GM18951 (cell line): ENCODE results near the gene MYH9.

Source experiments
- POLR2A ChIP-seq: IDR thresholded peaks from 4 replicates; pipeline ENCODE4 v1.6.1; 2011; ENCODE audit warnings: mild to moderate bottlenecking; ENCODE audit not compliant: insufficient read length, insufficient read depth; ENCODE audit errors: extremely low read depth
- in situ Hi-C: fragments of 300-500 bp; cut with MboI; formaldehyde crosslinking; loops from one replicate; pipeline ENCODE4 v1.12.0; 2022; ENCODE audit warnings: low sequenced_read_pairs, mixed read lengths, inconsistent platforms; ENCODE audit not compliant: unreplicated experiment

Gene MYH9

DNA sequence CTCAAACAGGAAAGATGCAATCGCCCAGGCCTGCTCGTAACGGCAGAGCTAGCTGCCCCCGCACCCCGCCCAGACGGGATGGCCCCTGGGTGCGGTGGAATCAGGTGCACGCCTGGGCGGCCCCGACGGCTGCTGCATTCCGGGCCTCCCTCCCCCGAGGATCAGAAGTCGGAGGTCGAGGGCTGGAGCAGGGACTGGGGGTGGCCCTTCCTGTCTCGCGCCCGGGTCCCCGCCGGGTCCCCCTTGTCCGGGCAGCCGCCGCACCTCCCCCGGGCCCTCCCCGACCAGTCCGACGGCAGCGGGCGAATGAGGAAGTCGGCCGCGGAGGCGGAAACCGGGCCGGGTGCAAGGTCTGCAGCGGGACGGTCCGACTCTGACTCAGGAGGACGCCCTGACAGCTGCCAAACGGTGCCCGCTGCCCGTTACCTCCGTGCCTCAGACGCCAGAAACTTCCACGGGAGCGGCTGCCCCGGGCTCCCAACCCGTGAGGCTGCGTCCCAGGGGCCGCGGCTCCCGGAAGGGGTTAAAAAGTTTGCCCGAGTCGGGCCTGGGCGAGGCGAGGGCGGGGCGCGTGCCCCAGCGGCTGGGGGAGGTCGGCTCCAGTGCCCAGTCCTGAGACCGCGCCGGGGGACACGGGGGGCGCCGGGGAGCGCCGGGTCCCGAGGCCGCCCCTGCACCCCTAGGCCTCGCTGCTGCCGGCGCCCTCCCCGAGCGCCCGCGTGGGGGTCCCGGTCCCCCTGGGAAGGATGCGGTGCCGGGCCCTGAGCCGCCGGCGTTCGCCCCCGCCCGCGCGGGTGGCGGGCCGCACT is 663 bp downstream of the MYH9 start:
- no peak for TF ChIP-seq POLR2A
- in situ Hi-C loops, result no loop called here

DNA sequence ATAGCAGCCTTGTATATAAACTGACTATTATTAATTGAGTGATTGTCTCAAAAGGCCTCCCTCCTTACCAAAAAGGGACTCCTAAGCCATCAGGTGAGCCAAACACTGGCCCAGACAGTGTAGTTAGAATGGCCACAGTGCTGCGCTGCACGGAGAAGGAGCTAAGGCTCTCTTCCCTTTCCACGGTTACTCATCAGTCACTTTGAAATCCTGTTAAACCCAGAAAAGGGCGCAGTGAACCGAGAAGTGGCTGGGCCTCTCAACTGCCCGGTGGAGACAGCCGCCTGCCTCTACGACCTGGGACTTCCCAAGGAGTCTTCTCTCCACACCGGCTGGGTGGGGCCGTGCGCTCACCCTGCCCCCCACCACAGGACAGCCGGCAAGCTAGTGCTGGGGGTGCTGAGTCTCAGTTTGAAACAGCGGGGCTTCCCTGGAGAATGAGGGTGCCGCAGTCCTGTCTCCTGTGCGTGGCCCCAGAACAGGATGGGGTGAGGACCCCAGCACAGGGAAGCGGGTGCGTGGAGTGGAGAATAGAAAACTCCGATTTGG is 1.3 kb downstream of the MYH9 start:
- peak; percentile 53 for TF ChIP-seq POLR2A
- in situ Hi-C loops, result no loop called here

DNA sequence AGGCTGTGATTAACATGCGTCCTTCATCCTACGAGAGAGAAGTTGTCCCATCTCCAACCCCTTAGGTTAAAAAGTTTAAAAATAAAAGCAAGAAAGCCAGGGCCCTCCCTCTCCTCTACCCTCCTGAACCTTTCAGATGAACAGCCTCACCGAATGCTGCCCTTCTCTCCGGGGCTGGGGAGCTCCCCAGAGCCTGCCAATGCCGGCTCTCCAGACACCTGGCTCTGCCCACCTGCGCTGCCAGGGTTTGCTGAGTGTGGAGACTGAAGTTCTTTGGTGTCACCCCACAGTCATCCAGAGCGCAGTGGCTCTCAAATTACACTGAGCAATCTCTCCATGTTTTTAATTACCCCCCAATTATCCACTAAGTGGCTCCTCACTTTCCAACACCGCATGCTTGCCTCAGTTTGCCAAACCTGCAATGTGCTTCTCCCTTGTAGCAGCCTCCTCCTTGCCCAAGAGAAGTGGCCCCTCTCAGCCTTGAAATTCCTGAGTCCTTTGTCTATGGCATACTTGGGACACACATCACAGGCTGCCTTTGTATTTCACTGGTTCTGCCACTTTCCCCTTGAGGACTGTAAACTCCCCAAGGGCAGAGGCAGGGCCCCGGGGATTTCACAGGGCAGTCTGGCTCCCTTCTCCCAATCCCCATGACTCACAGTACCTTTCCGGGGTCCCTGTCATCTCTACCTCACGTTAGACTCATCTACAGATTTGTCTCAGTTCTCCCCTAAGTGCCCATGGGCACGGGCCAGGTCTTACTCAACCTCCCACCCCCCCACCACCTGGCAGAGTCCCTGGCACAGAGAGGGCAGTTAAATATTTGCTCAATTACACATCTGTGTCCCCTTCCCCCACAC is 2.0 kb downstream of the MYH9 start:
- TF ChIP-seq POLR2A, result no peak
- in situ Hi-C loops, result no loop called here

DNA sequence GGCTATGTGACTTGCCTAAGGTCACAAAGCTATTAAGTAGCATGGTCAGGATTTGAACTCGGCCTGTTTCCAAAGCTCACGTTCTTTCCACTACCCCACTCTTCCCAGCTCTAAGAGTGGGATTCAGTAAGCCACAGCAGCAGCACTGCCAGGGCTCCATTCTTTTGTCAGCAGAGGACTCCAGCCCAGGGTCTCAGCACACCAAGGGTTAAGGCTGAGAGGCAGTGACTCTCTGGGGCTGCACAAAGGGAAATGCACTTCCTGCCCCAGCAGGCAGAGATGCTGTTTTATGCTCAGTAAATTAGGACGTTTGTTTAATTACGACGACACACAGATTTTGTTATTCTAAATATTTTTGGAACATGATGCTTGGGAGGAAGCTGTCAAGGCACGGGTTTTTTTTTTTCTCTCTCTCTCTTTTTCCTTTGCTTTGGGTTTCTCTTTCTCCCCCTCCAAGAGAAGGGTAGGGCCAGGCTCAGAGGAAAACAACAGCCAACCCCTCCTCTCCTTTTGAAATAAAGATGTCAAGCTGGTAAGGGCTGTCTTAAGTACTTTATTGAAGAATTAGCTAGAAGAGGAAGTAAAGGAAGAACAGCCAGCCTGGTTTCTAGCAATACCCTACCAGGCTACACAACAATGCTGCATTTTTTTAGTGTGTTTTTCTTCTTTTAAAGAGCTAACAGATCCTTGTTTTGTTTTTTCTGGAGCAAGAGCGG is 2.8 kb downstream of the MYH9 start:
- in situ Hi-C loops, result no loop called here
- no peak for TF ChIP-seq POLR2A

DNA sequence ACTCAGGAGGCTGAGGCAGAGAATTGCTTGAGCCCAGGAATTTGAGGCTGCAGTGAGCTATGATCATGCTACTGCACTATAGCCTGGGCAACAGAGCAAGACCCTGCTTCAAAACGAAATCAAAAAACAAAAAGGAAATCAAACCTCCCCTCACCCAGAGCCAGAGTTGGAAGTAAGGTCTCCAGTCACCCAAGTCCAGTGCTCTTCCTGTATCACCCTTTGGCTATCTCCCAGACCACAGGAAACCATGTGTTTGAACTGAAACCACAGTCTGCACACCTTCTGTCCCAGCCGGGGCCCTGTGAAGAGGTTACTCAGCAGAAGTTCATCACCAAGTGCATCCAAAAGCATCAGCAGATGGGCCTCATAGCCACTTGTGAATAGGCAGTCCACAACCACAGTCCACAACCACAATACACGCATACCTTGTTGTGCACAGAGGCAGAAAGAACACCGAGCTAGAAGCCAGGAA is 4.6 kb downstream of the MYH9 start:
- no peak for TF ChIP-seq POLR2A
- in situ Hi-C loops, result no loop called here

DNA sequence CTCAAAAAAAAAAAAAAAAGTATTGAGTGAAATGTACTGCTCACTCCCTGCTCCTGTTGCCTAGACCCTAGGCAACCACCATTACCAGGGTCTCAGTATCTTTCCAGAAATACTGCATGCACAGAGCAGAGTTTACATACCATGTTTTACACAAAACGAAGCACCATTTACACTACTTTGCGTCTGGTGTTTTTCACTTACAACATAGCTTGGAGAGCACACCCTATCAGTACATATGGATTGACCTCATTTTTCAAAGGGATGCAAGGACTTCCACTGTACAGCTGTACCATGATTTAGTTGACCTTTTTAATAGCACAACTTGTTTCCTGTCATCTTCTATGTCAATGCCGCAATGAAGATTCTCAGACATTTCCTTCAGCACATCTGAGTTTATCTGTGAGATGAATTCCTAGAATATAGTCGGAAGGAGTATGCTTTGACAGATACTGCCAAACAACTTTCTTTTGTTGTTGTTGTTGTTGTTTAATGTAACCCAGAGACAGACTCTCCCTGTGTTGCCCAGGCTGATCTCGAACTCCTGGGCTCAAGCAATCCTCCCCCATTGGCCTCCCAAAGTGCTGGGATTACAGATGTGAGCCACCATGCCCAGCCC is 6.1 kb downstream of the MYH9 start:
- in situ Hi-C loops, result no loop called here

DNA sequence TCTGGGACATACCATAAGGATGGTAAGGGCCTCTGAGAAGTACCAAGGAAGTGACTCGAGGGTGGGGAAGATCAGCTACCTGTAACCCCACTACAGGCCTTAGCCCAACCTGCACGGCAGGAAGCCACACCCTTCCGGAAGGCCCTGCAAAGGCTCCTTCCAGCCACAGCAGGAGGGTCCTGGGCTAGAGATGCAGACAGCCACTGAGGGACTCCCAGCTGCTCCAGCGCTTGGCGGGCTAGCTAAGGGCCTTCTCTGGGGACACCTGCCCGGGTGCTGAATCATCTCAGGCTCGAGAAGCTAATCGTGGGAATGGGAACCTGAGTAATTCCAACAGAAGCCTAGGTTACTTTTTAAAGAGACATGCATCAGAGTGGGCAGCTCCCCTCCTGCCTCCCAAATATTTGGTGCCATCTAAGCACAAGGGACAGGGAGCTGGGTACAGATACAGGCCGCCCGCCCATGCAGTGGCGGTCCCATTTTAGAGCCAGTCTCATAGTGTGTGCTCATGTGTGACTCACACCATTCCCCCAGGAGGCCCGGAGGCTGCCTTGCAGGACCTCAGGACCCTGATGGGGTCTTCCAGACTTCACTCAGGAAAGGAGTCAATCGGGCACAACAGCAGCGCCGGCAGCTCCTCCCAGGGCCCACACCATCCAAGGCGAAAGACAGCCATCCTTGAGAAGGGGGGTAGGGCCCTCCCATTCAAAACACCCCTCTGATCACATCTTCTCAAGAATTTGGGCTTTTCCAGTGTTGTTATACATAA is 8.0 kb downstream of the MYH9 start:
- TF ChIP-seq POLR2A, result no peak
- in situ Hi-C loops, result no loop called here

More for the DNA sequence above, 6.1 kb downstream of the MYH9 start:
- no peak for TF ChIP-seq POLR2A

DNA sequence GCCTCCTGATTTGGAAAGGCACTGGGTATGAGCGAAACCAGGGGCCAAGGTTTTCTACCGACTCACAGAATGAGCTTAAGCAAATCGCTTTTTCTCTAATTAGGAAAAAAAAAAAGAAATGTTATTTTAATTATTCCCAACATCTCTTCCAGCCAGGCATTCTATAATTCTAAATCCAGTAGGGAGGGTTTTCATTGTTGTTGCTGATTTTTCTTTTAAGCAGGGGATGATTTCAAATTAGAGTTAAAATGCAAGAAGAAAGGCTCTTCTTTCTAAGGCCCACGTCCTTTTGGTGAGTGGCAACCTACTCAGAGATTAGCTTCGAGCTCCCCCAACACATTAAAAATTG is 8.9 kb downstream of the MYH9 start:
- no peak for TF ChIP-seq POLR2A
- in situ Hi-C loops, result no loop called here

DNA sequence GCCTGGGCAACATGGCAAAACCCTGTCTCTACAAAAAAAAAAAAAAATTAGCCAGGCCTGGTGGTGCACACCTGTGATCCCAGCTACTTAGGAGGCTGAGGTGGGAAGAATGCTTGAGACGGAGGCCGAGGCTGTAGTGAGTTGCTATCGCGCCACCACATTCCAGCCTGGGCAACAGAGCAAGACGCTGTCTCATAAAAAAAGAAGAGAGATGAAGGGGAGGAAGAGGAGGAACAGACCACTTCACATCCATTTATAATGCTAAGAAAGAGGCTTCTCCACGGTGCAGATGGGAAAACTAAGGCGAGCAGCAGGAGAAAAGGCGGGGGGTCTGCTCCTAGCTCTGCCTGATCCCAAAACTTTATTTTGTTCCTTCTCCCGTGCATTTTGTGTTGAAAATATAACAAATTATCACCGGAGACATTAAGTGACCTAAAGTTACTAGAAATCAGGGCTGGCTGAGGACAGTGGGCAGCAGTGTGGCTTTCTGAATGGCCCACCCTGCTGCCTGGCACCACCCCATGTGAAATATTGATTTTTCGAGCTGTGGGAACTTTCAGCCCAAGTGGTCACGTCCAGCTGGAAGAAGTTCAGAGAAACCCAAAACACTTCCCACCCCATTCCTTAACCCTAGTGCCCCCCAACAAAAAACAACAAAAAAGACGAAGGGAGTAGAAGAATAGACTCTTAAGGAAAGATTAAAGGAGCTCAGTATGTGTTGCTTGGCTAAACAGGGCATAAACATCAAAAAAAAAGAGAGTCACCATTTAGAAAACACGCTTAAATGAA is 9.5 kb downstream of the MYH9 start:
- in situ Hi-C loops, result no loop called here
- TF ChIP-seq POLR2A, result no peak

DNA sequence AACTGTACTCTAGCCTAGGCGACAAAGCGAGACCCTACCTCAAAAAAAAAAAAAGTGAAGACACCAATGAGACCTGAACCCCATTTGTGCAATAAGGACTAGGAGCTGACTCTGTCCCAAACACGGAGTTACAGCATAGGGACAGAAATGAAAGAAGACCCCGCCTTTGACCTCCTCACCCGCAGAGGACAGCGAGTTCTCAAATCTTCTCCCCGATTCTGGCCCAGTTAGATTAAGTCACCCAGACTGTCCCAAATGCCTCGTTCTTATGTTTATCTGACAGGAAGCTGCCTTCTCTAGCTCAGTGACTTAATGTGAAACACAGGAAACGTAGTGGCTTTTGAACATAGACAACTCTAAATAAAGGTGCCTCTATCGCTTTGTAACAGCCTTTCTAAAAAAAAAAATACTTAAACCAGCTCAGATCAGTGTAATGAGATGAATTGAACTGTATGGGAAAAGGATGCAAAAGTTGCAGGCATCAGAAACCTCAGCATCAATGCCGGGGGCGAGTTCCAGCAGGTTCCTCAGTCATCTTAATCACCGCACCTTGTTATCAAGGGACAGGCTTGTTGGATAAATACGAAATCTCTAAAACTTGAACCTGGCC is 10.6 kb downstream of the MYH9 start:
- in situ Hi-C loops, result no loop called here
- no peak for TF ChIP-seq POLR2A

DNA sequence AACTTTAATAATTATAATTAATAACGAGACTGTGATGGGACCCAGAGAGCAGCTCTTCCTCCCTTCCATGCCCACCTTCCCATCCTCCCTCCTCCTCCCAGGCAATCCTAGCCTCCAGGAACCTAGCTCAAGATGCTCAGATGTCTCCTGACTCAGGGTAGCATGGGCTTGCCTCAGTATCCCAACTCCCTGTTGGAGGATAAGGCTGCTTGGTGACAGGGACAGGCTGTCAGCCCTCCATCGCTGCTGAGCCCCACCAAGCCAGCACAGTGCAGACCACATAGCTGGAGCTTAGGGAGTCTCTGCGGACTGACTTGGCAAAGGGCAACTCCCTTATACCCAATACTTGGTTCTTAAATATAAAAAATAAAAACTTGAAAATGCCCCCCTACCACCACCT is 11.5 kb downstream of the MYH9 start:
- in situ Hi-C loops, result no loop called here
- TF ChIP-seq POLR2A, result no peak
